Fibroblast of lung (primary cell): ENCODE data around the gene MGAT5.

Experiments used
- CTCF ChIP-seq, 2 donors: IDR thresholded peaks in 1 of 2; conservative IDR thresholded peaks in 1 of 2; 1 replicate in 1 of 2; 2 replicates in 1 of 2; pipeline ENCODE4 v1.5.1; 2011 to 2012; ENCODE audit warnings: low read length in 2 of 2, control low read depth in 1 of 2, inconsistent platforms in 1 of 2, low read depth in 1 of 2, mild to moderate bottlenecking in 1 of 2
- EZH2 ChIP-seq: IDR thresholded peaks from 2 replicates; pipeline ENCODE4 v1.5.1; 2012; ENCODE audit warnings: low read length, control low read depth, mild to moderate bottlenecking; ENCODE audit errors: missing control alignments

- TF ChIP-seq CTCF (conservative IDR thresholded peaks at IDR 0.05 in 1 of 2, IDR thresholded peaks at IDR 0.05 in 1 of 2; ENCODE audit: low read depth in 1 of 2, low read length in 2 of 2): no peak
- no peak for TF ChIP-seq EZH2
Measured at GRCh38 chr2:134258684-134259388, 5.0 kb downstream of the MGAT5 start.
